GM19025 (cell line): ENCODE measurements around the gene CALHM1.
"Not testable (repeated sequence)": the region's sequence is repeated elsewhere in the genome, so short reads cannot be mapped to it uniquely, and the experiment has no call there.

Source experiments
- ATAC-seq: cut with Tn5 transposase; IDR thresholded peaks from one replicate; pipeline ENCODE4 v1.9.1; 2021; ENCODE audit warnings: mild to moderate bottlenecking, low read depth, moderate library complexity; ENCODE audit not compliant: unreplicated experiment

CALHM1 gene

GRCh38 chr10:103458720-103459119 lies at the start of gene CALHM1:
Gene CALHM1, minus strand, starts transcription at chr10:103458900. Its CDS starts 149 bp downstream, at chr10:103458751.
- ATAC-seq = peak; percentile 48

DNA sequence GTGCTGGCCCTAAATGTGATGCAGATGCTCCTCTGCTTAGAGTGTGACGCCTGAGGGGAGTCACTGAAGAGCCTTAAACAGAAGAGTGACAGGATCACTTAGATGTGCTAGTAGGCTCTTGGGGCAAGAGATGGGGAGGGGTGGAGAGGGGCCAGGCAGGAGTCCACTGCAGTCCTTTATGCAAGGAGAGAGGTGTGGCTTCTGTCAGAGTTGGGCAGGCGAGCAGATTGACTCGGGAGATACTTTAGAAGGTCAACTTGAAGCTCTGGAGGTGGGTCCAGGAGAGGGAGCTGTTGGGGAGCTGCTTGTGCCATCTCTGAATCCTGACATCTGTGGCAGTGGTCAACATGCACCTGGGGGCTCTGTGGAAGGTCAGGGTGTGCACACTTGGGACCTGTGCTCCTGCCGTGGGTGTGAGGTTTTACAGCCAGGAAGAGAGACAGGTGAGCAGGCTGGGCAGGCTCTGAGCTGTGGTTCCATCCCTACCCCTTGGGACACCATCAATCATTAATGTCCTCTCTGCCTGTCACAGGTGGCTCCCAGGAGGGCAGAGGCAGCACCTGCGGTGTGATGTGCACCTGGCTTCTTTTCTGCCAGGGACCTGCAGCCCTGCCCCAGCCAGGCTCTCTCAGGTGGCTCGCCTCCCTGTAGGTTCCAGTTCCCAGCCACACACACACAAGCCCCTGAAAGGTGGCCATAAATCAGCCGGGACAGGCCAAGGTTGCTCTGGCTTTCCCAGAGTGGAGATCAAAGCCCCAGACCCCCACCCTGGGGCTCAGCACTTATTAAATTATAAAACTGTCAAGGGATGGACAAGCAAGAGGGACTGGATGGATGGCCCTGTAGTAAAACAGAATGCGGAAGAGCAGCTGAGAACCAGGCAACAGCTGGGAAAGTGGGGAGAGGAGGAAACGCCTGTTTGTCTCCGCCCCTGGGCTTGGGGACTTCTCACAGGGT lies 48.8 kb upstream of the CALHM1 start:
- ATAC-seq = no peak

GRCh38 chr10:103506061-103506460 lies 47.4 kb upstream of the CALHM1 start:
- no peak for ATAC-seq

DNA sequence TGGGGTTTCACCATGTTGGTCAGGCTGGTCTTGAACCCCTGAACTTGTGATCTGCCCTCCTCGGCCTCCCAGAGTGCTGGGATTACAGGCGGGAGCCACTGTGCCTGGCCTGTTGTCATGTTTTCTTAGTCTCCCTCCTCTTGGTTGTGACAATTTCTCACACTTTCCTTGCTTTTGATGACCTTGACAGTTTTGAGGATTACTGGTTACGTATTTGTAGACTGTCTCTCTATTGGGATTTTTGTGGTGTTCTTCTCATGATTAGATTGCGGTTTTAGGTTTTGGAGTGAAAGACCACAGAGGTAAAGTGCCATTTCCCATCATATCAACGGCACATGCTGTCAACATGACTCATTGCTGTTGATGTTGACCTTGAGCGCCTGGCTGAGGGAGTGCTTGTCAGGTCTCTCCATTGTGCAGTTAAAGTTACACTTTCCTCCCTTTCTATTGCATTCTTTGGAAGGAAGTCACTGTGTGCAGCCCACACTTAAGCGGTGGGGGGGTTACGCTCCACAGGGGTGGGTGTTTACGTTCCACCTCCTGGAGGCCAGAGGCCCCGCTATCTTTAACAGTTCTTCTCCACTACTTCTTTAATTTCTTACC lies 45.6 kb upstream of the CALHM1 start:
- ATAC-seq = no peak

DNA sequence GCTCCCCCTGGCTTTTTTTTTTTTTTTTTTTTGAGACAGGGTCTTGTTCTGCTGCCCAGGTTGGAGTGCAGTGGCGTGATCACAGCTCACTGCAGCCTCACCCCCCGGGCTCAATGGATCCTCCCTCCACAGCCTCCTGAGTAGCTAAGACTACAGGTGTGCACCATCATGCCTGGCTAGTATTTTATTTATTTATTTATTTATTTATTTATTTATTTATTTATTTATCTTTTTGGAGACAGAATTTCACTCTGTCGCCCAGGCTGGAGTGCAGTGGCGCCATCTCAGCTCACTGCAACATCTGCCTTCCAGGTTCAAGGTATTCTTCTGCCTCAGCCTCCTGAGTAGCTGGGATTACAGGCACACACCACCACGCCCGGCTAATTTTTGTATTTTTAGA lies 45.1 kb upstream of the CALHM1 start:
- ATAC-seq = not testable (repeated sequence)

DNA sequence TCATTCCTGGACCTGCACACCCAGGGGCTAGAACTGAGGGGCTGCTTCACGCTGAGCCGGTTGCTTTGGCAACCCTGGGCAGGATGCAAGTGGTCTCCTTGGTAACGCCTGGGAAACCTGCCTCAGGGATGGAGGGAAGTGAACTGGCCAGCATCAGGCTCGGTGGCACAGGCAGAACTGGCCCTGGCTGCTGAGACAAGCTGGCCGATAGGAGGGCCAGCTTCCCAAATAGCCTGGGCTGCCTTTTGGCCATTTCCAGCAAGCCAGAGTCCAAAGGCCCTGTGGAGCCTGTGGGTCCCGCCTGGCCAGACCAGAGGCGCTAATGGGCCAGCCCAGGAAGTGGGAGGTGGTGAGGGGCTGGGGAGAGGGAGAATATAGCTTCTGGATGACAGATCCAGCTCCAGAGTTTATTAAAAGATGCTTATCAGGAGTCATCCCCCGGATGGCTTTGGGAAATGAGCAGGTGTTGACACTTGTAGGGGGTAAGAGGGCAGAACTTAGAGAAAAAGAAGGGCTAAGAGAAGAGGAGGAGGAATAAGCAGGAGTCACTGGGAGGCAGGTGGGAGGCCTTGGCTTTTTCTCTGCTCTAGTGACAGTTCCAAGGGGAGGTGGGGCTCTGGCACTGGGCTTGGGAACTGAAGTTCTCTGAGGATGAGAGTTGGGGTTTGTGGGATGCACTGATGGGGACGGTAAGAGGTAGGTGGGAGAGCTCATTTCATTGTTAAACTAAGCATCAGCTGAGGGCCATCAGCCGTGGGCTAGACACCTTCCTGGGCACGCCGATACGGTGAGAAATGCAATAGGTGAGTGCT lies 44.4 kb upstream of the CALHM1 start:
- ATAC-seq = no peak

- ATAC-seq = no peak
Observed at GRCh38 chr10:103501186-103501585, 42.5 kb upstream of the CALHM1 start.

GRCh38 chr10:103500481-103500880 lies 41.8 kb upstream of the CALHM1 start:
- ATAC-seq = no peak

DNA sequence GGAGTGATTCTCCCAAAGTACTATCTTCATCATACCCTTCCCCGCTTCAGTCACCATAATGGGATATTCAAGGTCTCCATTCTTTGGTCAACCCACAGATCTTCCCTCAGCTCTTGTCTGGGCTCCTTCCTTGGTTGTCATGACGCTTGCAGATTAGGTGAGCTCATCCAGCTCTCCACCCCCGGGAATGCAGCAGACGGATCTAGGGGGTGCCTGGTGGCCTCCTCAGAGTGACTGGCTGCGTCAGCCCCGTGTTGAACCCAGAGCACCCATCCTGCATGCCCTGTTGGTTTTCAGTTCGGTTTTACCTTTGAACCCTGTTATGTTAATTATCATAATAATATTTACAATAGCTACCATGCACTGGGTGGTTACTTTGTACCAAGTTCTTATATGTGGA lies 41.2 kb upstream of the CALHM1 start:
- no peak for ATAC-seq

DNA sequence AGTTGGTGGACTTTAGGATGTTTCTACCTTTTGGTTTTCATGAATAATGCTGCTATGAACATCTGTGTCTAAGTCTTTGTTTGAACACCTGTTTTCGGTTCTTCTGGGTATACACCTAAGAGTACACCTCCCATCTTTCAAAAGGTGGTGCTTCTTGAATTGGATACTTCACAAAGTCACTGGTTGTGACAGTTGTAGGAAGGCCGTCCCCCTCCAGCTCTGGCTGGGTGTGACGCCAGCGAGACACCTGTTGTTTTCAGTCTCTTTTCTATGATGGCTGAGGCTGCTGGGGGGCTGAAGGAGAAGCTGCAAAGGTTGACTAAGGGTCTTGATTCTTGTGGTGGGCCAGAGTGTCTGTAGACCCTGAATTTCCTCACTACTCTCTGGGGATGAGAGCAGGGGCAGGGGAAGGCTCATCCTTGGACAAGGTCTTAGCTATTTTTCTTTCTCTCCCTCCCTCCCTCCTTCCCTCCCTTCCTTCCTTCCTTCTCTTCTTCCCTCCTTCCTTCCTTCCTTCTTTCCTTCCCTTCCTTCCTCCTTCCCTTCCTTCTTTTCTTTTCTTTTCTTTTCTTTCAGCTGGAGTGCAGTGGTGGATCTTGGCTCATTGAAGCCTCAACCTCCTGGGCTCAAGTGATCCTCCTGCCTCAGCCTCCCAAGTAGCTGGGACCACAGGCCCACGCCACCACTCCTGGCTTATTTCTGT lies 40.4 kb upstream of the CALHM1 start:
- ATAC-seq = no peak

DNA sequence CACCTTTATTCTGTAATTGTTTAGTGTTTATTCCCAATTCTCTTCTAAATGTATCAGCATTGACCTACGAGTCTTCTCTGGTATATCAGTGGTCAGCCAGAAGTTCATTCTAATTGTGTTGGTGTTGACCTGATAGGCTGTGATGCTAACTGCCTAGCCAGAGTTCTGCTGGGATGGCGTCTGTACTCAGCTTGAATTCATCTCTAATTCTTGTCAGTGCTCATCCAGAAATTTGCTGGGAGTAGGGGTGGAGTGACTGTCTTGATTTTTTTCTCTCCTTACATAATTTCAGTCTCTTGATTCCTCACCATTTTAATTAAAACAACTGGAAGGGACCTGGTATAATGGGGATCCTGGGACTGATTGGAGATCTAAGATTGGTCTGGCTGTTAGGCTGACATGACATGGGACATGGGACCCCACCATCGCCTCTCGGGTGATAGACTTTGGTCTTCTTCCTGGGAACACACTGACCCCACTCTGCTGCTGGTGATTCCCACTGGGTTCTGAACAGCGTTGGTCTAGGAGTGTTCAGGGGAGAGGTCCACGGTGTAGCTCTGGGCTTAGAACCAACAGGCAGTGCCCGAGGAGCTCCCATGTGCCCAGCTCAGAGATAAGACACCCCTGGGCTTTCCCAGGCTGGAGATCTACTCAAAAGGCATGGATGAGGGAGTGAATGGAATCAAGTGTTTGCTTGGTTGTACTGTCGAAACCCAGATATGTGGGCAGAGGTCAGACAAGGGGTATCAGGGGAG lies 38.6 kb upstream of the CALHM1 start:
- no peak for ATAC-seq

- no peak for ATAC-seq
Observed at GRCh38 chr10:103495321-103495720, 36.6 kb upstream of the CALHM1 start.

GRCh38 chr10:103493916-103494877 lies 35.5 kb upstream of the CALHM1 start:
- no peak for ATAC-seq

DNA sequence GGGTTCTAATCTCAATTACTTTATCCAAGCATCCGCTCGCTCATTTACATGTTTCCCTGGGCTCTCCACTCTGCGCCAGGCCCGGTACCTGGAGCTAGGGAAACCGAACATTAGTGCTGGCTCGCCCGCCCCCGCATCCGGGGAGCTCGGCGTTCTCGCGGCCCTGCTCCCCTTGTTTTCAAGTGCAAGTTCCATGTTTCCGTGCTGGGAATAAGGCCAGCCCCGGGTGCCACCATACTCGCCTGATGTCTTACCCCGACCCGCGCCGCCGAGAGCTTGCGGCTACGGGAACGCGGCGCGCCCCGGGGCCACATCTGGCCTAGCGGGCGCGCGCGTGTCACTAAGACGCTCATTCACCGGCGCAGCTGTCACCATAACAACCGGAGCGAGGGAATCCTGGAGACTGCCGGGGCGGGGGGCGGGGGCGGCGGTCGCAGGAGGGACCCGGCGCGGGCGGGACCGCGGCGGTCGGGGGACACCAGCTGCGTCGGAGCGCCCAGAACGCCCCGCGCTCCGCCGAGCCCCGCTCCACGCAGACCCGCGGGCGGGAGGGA lies 34.7 kb upstream of the CALHM1 start, which contains the start of gene NEURL1:
Gene NEURL1, plus strand, starts transcription at position 344 of the 554 bp plus-strand sequence. CDS start 683 bp downstream, outside the sequence.
- no peak for ATAC-seq

DNA sequence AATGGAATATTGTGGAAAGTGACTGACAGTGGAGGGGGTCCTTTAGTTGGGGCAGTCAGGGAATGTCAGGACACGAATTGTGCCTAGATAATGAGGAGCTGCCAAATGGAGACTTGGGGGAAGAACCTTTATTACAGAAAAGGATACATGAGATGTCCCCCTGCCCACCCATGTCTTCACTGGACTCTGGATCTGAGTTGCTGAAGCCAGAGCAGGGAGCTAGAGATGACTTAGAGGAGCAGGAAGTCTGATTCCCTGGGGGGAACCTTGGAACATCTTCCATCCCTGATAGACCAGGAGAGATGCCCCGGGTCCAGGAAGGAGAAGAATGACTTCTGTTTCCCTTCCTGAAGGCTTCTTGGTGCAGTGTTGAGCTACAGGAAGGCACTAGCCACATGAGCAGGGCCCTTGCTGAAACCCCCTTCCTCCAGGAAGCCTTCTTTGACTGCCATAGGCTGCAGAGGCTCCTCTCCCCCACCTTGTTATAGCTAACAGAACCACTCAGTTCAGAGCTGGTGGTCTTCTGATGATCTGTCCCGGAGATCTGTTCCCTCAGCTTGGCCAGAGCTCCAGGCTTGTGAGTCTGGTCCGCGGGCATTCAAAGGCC lies 34.1 kb upstream of the CALHM1 start:
- ATAC-seq = no peak

DNA sequence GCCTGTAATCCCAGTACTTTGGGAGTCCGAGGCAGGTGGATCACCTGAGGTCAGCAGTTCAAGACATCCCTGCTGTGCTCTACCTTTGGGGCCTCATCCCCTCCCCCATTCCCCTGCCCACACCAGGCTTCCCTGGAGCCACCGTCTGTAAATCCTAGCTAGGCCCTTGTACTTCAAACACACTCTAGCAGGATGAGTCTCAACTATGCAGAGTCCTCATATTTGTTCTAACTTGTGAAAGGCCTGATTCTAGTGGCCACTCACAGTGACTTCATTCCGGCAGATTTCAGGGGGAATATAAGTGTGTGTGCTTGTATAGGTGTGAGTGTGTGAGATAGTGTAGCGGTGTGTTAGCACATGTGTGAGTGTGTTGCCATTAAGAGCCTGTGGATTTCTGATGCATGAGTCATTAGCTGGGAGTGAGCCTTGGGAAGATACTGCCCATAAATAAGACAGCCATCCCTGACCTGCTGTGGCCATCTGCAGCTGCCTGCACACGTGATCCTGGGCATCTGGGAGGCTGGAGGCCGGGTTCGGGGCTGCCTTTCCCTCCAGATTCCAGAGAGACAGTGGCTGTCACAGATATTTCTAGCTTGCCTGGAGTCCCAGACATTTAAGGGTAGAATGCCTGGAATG lies 33.1 kb upstream of the CALHM1 start:
- ATAC-seq = no peak

GRCh38 chr10:103490986-103491314 lies 32.2 kb upstream of the CALHM1 start:
- no peak for ATAC-seq

- ATAC-seq = no peak
Observed at GRCh38 chr10:103487410-103487708, 28.7 kb upstream of the CALHM1 start.
